Peyer's patch (tissue), 4 donors: ENCODE measurements around the gene BRICD5.

Source experiments
- CTCF ChIP-seq, 6 experiments: fragments of 450-650 bp in 4 of 6; fragments of 200-600 bp in 2 of 6; sonication (generic) in 1 of 6; IDR thresholded peaks; one replicate each; pipeline ENCODE4 v1.5.1; 2017 to 2019; ENCODE audit warnings: antibody characterized with exemption in 6 of 6, mild to moderate bottlenecking in 3 of 6, moderate library complexity in 1 of 6
- POLR2A ChIP-seq, 2 donors: fragments of 450-650 bp; IDR thresholded peaks; one replicate each; pipeline ENCODE4 v1.5.1; 2017; ENCODE audit warnings: antibody characterized with exemption in 2 of 2, mild to moderate bottlenecking in 2 of 2, moderate library complexity in 2 of 2

- TF ChIP-seq CTCF (IDR thresholded peaks at IDR 0.05) (no peak), POLR2A (IDR thresholded peaks at IDR 0.05) (no peak)
Observed at GRCh38 chr16:2257726-2258125, 47.1 kb upstream of the BRICD5 start.
